GM18520 (cell line): ENCODE data around the gene SLC5A5.
"Not testable (repeated sequence)": the region's sequence is repeated elsewhere in the genome, so short reads cannot be mapped to it uniquely, and the experiment has no call there.

Experiments used
- ATAC-seq: cut with Tn5 transposase; IDR thresholded peaks from one replicate; pipeline ENCODE4 v1.9.1; 2021; ENCODE audit not compliant: unreplicated experiment

Gene SLC5A5

DNA sequence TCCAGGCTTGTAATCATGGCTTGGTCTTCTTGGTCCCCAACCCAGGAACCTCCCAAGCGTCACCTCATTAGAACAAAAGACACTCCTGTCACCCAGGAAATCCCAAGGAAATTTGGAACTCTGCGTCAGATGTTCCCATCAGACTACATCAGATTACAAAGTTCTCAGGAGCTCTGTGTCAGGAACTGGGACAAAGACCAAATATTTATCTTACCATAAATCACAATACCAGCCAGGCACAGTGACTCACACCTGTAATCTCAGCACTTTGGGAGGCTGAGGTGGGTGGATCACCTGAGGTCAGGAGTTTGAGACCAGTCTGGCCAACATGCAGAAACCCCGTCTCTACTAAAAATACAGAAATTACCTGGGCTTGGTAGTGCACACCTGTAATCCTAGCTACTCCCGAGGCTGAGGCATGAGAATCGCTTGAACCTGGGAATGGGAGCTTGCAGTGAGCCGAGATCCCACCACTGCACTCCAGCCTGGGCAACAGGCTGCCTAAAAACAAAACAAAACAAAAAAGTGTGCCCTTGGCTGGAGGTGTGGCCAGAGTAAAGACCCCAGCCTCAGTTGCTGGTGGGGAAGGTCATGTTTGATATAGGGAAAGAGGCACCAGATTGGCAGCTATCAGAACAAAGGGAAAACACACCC lies 44.3 kb downstream of the SLC5A5 start:
- ATAC-seq = no peak

DNA sequence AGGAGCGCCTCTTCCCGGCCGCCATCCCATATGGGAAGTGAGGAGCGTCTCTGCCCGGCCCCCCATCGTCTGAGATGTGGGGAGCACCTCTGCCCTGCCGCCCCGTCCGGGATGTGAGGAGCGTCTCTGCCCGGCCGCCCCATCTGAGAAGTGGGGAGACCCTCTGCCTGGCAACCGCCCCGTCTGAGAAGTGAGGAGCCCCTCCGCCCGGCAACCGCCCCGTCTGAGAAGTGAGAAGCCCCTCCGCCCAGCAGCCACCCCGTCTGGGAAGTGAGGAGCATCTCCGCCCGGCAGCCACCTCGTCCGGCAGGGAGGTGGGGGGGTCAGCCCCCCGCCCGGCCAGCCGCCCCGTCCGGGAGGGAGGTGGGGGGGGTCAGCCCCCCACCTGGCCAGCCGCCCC lies 46.4 kb downstream of the SLC5A5 start:
- not testable (repeated sequence) for ATAC-seq

DNA sequence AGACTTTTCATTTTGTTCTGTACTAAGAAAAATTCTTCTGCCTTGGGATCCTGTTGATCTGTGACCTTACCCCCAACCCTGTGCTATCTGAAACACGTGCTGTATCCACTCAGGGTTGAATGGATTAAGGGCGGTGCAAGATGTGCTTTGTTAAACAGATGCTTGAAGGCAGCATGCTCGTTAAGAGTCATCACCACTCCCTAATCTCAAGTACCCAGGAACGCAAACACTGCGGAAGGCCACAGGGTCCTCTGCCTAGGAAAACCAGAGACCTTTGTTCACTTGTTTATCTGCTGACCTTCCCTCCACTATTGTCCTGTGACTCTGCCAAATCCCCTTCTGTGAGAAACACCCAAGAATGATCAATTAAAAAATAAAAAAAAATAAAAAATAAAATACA lies 47.4 kb downstream of the SLC5A5 start:
- not testable (repeated sequence) for ATAC-seq

DNA sequence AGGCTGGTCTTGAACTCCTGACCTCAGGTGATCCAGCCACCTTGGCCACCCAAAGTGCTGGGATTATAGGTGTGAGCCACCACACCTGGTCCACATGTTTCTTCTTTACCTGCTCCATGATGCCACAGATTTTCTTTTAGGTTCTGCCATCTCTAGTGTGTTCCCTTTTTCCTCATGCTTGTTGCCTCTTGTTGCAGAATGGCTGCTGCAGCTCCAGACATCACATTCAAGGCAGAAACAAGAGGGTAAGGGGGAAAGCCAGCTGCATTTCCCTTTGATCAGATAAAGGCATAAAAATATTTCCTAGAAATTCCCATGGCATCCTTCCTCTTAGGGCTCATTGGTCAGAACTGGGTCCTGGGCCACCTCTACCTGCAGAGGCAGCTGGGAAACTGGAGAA lies 48.8 kb downstream of the SLC5A5 start:
- no peak for ATAC-seq

DNA sequence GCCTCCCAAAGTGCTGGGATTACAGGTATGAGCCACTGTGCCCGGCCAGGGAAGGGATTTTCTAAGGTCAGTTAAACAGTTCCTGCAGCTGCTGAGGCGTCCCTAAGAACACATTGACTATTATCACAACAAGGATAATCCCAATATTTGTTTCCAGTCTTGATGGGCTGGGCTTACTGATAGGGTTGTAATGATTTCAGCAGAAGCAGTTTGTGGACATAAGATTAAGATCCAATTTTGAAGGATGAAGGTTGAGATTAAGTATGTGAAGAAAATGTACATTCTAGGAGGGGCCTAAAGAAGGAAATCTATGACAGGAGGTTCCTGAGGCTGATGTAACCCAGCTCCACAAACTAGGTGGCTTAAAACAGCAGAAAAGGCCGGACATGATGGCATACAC lies 50.4 kb downstream of the SLC5A5 start:
- ATAC-seq = no peak

DNA sequence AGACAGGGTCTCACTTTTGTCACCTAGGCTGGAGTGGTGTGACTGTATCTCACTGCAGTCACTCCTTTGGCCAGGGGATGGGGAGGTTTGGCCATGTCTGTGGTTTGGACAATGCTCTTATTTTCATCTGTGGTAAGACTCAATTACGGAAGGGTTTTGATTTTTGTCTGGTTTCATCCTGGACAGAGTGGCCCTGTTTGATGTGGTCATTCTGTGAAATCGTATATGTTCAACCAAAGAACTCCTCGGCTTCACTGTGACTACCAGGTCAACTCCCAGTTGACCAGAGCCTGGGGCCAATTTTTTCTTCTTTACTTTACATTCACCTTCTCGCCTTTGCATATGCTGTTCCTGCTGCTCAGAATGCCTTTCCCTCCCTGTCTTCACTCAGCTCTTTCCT lies 54.3 kb downstream of the SLC5A5 start:
- ATAC-seq = no peak

DNA sequence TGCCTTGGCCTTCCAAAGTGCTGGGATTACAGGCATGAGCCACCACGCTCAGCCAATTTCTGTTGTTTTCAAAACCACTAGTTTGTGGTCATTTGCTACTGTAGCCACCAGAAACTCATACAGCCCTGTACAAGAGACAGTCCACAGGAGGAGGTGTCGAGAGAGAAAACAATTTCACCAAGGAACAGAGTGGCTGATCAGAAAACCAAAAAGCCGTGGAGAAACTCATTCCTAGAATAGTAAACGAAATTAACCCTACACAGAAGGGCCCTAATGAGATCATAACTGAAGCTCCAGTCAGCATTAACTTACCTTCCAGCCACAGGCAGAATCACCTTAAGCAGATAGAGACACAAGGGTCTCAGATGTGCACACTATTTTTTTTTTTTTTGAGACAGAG lies 57.3 kb downstream of the SLC5A5 start:
- no peak for ATAC-seq

DNA sequence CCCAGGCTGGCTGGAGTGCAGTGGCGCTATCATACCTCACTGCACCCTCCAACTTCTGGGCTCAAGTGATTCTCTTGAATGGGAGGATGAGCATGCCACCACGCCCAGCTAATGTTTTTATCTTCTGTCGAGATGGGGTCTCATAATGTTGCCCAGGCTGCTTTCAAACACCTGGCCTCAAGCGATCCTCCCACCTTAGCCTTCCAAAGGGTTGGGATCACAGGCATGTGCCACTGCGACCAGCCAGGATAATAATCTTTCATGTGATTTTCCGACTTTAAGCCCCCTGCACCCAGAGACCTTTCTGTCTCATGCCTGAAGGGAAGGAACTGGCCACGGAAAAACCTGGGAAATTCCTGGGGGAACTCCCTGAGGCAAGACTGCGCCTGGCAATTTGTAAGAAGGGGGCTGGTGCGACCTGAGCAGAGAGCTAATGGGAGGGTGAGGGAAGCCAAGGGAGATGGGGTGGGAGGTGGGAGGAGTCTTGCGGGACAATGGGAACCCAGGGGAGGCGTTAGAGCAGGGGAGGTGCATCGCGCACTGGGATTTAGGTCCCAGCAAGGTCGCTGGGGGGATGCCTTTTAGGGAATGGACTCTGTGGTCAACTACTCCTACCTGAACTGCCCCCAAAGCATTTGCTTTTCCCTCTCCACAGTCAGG lies 59.9 kb downstream of the SLC5A5 start:
- ATAC-seq = no peak

DNA sequence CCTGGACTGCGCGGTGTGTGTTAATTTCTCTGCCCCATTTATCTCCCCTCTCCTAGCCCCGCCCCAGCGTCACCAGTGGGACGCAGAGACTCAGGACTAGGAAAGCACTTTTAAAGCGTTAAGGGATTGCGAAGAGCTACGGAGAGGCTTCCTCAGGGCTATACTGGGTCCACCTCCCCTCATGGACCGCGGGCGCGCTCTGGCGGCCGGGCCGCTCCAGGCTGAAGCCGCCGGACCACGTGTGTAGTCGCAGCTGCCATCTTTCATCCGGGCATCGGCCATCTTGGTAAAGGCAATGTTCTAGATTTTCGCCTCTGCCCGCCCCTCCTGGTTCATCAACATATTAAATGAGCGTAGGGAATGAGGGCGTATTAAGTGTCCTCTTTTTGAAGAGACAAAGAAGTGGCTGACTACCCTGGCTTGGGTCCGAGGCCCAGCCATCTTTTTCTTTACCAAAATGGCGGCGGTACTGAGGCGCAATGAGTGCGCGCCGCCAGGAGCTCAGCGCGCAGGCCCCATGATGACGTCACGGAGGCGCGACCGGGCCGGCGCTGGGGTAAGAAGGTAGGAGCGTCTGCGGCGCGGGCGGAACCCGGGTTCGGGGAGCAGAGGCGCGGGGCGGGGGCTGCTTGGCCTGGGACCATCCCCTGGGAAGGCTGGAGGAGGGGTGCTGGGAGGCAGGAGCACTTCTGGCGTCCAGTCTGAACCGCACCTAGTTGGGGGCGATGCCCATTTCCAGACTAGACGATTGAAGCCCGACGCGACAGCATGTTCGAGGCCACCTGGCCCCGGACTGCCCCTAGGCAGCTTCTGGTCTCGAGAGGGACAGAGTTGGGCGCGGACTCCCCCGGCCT lies 61.0 kb downstream of the SLC5A5 start, which contains the start of gene CCDC124:
Gene CCDC124 (plus strand): TSS at position 531 of the 854 bp plus-strand sequence. CDS start 3,406 bp downstream, outside the sequence.
- ATAC-seq = peak; percentile 69

DNA sequence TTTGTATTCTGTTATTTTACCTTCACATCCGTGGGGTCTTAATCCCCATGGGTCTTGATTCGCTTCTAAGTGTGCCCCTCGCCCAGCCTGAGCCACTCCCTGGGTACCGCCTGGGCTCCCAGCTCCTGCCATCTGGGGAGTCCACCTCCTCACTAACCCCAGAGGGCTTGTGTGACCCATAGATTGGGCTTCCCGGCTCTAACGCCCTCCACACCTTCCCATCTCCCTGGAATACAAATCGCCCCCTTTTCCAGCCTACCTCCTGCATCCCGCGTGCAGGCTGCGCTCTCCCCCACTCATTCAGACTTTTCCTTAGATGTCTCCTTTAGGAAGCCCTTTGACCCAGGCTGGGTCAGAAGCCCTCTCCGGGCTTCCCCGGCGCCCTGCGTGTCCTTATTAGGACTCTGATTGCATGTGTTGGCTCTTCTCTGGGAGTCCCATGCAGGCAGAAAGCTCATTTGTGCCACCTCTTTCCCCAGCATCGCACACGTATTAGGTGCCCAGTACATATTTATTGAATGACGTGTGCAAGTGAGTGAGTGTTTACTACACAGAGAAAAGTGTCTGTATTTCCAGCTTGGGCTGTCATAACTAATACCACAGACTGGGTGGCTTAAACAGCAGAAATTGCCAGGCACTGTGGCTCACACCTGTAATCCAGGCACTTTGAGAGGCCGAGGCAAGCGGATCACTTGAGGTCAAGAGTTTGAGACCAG lies 61.8 kb downstream of the SLC5A5 start:
- no peak for ATAC-seq

DNA sequence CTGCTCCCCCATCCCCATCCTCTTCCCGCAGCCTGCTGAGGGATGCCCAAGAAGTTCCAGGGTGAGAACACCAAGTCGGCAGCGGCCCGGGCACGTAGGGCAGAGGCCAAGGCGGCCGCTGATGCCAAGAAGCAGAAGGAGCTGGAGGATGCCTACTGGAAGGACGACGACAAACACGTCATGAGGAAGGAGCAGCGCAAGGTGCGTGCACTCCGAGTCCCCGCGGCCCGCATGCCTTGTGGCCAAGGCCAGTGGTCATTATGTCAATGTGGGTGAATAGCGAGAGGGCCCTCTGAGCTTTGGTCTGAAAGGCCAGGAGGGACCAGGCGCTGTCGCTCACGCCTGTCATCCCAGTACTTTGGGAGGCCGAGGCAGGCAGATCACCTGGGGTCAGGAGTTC lies 64.6 kb downstream of the SLC5A5 start:
- no peak for ATAC-seq

DNA sequence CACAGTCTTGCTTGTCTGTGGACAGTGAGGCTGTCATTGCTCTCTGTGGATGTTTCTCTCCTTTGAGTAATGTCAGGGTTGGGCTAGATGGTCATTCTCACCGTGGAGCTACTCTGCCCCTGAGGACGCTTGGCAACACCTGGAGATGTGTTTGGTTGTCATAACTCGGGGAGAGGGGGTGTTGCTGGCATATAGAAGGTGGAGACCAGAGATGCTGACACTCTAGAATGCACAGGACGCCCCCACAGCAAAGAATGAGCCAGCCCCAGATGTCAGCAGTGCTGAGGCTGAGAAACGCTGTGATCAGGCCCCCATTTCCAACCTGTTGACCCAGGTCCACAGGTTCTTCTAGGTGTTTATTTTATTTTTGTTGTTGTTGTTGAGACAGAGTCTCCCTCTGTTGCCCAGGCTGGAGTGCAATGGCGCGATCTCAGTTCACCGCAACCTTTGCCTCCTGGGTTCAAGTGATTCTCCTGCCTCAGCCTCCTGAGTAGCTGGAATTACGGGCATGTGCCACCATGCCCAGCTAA lies 65.7 kb downstream of the SLC5A5 start:
- ATAC-seq = no peak

DNA sequence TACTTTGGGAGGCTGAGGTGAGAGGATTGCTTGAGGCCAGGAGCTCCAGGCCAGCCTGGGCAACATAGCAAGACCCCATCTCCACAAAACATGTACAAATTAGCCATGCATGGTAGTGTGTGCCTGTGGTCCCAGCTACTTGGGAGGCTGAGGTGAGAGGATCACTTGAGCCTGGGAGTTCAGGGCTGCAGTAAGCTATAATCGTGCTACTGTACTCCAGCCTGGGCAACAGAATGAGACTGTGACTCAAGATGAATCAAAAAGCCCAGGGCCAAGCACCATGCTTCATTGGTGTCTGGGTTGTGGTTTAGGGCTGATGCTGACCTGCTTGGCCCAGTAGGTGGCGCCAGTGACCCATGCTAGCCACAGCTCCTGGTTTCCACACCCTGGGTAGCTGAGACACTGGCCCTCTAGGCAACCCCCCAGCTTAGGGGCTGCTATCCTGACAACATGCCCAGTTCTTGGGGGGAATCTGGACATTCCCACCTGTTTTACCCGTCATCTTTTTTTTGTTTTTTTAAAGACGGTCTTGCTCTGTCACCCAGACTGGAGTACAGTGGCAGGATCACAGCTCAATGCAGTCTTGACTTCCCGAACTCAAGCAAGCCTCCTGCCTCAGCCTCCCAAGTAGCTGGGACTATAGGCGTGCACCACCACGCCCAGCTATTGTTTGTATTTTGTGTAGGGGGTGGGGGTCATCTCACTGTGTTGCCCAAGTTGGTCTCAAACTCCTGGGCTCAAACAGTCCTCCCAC lies 66.5 kb downstream of the SLC5A5 start:
- no peak for ATAC-seq

DNA sequence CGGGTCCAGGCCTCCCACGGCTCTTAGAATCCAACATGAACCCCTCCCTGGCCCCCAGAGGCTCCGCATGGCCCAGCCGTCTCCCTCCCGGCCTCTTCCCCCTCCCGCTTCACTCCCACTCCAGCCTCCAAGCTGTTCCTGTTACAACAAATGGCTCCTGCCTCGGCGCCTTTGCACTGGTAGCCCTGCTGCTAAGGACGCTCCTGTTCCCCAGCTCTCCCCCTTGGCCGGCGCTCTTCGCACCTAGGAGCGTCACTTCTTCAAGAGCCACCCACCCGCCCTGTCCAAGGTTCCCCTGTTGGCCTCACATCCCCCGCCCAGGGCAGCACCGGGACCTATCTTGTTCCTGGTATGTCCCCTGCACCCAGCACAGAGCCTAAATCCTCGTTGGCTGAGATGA lies 70.4 kb downstream of the SLC5A5 start:
- ATAC-seq = no peak

DNA sequence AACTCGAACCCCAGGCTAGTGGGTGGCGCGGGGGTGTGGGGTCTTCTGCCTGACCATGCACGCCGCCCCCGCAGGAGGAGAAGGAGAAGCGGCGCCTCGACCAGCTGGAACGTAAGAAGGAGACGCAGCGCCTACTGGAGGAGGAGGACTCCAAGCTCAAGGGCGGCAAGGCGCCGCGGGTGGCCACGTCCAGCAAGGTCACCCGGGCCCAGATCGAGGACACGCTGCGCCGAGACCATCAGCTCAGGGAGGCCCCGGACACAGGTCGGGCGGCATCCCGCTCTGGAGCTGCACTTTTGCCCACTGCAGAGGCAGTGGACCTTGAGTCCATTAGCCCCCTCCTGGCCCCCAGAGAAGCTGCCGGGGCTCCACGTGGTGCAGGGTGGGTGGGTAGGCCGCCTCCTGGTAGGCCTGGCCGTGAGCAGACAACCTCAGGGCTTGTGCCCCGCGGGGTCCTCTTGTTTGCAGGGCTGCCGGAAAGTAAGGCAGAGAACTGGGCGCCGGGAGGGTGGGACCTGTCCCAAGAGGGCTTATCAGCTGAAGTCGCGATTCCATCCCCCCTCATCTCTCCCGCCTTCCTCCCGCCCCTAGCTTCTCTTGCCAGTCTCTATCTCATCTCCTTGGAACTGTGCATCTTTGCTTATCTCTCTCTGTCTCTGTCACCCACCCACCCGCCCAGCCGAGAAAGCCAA lies 71.0 kb downstream of the SLC5A5 start:
- no peak for ATAC-seq

DNA sequence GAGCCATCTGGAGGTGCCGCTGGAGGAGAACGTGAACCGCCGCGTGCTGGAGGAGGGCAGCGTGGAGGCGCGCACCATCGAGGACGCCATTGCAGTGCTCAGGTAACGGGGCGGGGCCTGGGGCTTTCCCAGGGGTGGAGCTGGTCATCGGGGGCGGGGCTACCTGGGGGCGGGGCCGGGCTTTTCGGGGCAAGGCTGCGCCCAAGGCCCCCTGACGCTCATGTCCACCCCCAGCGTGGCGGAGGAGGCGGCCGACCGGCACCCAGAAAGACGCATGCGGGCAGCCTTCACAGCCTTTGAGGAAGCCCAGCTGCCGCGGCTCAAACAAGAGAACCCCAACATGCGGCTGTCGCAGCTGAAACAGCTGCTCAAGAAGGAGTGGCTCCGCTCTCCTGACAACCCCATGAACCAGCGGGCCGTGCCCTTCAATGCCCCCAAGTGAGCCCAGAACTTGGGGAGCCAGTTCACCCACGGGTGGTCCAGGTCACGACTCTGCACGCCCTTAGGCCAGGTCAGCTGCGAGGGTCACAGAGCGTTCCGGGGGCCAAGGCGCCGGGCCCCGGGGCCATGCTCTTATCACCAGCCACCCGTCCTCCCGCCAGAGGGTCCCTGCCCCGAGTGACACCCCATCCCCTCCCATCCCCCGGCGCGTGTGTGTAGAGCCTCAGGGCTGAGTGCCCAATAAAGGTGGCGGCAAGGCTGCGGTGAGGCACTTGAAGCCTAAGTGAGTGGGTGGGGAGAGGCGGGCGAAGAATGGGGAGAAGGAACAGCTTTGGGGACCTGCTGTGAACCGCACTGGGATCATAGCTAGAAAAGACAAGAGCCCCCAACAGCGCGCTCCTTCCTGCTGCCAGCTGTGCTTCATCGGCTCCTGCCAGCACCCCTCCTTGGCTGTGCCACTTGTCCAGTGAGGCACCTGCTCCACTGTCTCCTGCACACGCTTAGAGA lies 71.8 kb downstream of the SLC5A5 start:
- ATAC-seq = no peak

DNA sequence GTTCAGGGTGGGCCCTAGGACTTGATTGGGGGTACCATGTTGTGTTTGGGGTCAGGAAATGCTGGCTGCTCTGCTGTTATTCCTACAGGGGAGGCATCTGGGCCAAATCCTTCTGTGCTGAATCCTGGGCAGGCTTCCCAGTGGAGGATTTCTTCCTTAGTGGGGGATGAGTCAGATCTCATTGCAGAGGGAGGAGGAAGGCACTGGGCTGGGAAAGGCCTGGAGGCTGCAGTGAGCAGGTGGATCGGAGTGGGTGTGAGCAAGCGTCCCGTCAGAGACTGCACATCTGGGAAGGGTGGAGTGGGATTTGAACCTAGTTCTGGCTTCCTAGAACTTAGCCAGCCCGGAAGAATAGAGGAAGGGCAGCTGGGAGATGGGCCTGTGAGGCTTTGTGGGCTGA lies 72.6 kb downstream of the SLC5A5 start:
- ATAC-seq = no peak
